Breast epithelium (tissue), 4 donors: Measurements from ENCODE around the gene ABL1. TPM values are rescaled to one million over a fixed set of nuclear protein-coding genes. Genes with fewer than 3 reads are reported as not detected.

Experiments
- DNase-seq, 2 donors: peaks; one replicate each; pipeline ENCODE4 v3.0.0-alpha.2; 2019; ENCODE audit warnings: low spot score in 2 of 2
- H3K27ac ChIP-seq, 2 donors: fragments of 200-600 bp; sonication (generic) in 1 of 2; one replicate each; pipeline ENCODE4 v1.5.1; 2016 to 2019; ENCODE audit warnings: mild to moderate bottlenecking in 1 of 2
- H3K27me3 ChIP-seq, 2 donors: fragments of 200-600 bp; sonication (generic) in 1 of 2; one replicate each; pipeline versions ENCODE4 v1.5.1 to v1.6.0; 2017 to 2019; ENCODE audit warnings: control low read depth in 1 of 2, mild to moderate bottlenecking in 1 of 2
- H3K36me3 ChIP-seq: fragments of 200-600 bp; one replicate; pipeline ENCODE4 v1.5.1; 2019
- H3K4me1 ChIP-seq, 2 donors: fragments of 200-600 bp; sonication (generic); one replicate each; pipeline ENCODE4 v1.5.1; 2016 to 2019; ENCODE audit warnings: control low read depth in 1 of 2
- H3K4me3 ChIP-seq, 3 donors: fragments of 200-600 bp; sonication (generic); 1 replicate in 2 of 3; 2 replicates in 1 of 3; pipeline ENCODE4 v1.5.1; 2016 to 2019; ENCODE audit warnings: mild to moderate bottlenecking in 3 of 3, moderate library complexity in 2 of 3
- H3K9me3 ChIP-seq, 2 donors: fragments of 200-600 bp; sonication (generic) in 1 of 2; one replicate each; pipeline ENCODE4 v1.5.1; 2016 to 2019; ENCODE audit warnings: control low read depth in 1 of 2
- POLR2A ChIP-seq: fragments of 450-650 bp; IDR thresholded peaks from one replicate; pipeline ENCODE4 v1.6.1; 2016; ENCODE audit warnings: antibody characterized with exemption, mild to moderate bottlenecking, moderate library complexity
- POLR2AphosphoS5 ChIP-seq, 3 donors: sonication (generic); formaldehyde crosslinking; IDR thresholded peaks; one replicate each; pipeline ENCODE4 v1.6.1; 2017; ENCODE audit warnings: antibody characterized with exemption in 3 of 3
- intact Hi-C: fragments of 100-400 bp; cut with DNase I; formaldehyde crosslinking; loops from one replicate; pipeline ENCODE4 v1.15.1; 2023; ENCODE audit warnings: low total_unique reads
- total RNA-seq, 3 donors: library from RNA; depleted of rRNA; stranded (reverse); fragments of >200 nt; gene quantifications; one replicate each; pipeline ENCODE4 v1.1.0, GENCODE V29; 2016
- TF ChIP-seq, protein P1 (sequence below), 3 donors: fragments of 450-650 bp; IDR thresholded peaks; one replicate each; pipeline ENCODE4 v1.5.1; 2016 to 2017; ENCODE audit warnings: antibody characterized with exemption in 3 of 3, mild to moderate bottlenecking in 3 of 3, moderate library complexity in 3 of 3

Gene ABL1
- total RNA-seq, 3 donors from 2014 or later: 43.6 to 72.8 (median 67.4) TPM

DNA sequence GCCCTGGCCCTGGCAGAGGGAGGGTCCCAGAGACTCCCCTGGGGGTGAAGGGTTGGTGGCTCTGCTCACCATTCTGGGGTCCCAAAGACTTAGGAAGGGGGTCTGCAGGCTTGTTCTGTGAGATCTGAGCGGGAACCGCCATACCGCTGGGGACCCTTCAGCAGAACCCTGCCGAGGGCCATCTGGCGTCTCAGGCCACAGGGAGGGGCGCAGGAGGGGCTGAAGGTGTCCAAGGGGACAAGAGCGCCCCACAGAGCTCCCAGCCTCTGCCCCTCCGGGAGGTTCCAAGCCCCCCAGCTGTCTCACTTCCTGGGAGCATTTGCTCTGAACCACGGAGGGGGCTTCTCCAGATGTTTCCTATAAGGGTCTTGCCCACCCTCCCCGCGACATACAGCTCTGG lies 99.2 kb downstream of the ABL1 start:
- TF ChIP-seq, protein P1, sequence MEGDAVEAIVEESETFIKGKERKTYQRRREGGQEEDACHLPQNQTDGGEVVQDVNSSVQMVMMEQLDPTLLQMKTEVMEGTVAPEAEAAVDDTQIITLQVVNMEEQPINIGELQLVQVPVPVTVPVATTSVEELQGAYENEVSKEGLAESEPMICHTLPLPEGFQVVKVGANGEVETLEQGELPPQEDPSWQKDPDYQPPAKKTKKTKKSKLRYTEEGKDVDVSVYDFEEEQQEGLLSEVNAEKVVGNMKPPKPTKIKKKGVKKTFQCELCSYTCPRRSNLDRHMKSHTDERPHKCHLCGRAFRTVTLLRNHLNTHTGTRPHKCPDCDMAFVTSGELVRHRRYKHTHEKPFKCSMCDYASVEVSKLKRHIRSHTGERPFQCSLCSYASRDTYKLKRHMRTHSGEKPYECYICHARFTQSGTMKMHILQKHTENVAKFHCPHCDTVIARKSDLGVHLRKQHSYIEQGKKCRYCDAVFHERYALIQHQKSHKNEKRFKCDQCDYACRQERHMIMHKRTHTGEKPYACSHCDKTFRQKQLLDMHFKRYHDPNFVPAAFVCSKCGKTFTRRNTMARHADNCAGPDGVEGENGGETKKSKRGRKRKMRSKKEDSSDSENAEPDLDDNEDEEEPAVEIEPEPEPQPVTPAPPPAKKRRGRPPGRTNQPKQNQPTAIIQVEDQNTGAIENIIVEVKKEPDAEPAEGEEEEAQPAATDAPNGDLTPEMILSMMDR (IDR thresholded peaks at IDR 0.05): no peak
- no peak for TF ChIP-seq POLR2AphosphoS5 (IDR thresholded peaks at IDR 0.05)
- no peak for TF ChIP-seq POLR2A
- Histone ChIP-seq H3K4me1 (peaks cover 10% of the 10 kb centered on the region in 2 donors), H3K27me3 (peaks cover 8 to 65% of the 10 kb centered on the region in 2 donors), H3K4me3 (no peak overlapping the region), H3K36me3 (no peaks in the 10 kb centered on the region), H3K27ac (no peak overlapping the region), H3K9me3 (no peaks in the 10 kb centered on the region)
- intact Hi-C loops: no loop called here
- no peak for DNase-seq

DNA sequence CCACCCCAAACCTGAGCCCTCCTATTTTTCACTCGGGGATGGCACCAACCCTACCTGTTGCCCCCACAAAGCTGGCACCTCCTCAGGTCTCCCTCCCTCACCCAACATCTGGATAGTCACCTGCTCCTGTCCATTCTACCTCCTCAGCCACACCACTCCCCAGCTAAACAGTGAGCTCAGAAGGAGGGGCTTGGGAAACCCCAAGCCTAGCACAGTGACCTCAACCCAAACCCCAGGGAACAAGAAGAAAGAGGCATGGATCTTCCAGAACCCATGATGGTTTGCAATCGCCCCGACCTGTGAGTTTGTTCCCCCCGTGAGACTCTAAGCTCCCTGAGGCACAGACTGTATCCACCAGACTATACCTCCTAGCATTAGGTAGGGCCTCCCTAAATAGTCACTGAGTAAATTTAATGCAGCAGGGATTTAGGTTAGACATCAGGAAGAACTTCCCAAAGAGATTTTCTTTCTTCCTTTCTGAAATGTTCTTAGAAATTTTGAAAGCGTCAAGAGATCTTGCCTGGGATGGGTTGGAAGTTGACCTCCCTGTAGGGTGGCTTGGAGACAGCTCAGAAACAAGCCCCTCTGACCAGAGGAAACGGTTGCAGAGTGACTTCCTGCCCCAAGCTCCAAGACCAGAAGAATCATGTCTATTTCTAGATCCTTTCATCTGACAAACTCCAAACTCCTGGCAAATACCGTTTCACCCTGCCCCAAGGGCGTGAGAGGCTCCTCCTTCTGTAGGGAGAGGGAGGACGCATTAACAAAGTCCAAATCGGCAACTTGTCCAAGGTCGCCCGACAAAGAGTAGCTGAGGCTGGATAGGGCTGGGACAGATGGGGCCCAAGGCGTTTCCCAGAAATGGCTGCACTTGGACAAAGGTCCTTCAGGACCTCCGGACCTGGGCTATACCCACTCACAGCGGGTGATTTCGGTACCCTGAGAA lies 99.9 kb downstream of the ABL1 start:
- peaks cover 12 to 72% of the 10 kb centered on the region in 2 donors for H3K27me3 ChIP-seq
- DNase-seq: no peak
- no peak overlapping the region for H3K27ac ChIP-seq
- H3K9me3 ChIP-seq: no peaks in the 10 kb centered on the region
- H3K4me1 ChIP-seq: peaks cover 15 to 16% of the 10 kb centered on the region in 2 donors
- intact Hi-C loops: no loop called here
- H3K4me3 ChIP-seq: no peak overlapping the region
- no peaks in the 10 kb centered on the region for H3K36me3 ChIP-seq
- no peak for TF ChIP-seq POLR2A
- TF ChIP-seq POLR2AphosphoS5 (IDR thresholded peaks at IDR 0.05): no peak
- TF ChIP-seq, protein P1 (IDR thresholded peaks at IDR 0.05): no peak

DNA sequence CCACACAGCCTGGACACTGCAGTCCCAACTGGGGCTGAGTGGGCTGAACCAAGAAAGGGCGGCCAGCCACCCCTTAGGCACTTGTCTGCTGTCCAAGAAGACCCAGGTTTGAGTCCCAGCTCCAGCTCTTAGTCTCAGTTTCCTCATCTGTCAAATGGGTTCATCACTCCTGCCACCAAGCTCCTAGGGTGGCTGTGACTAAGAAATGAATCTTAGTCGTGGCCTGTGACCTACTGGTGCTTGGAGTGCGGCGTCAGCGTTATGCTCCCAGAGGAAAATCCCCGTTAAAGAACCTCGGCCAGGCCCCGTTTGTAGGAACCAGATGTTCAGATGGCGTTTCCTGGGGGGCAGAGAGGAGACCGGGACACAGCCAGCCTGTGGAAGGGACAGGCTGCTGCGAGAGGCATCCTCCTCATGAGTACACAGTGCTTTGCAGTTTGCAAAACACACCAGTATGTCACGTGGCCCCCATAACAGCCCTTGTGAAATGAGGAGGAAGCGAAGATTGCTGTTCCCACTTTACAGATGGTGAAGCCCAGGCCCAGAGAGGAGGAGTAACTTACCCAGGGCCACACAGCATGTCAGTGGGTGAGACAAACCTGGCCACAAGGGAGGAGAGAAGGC lies 100.7 kb downstream of the ABL1 start:
- Histone ChIP-seq H3K4me1 (peaks cover 15 to 16% of the 10 kb centered on the region in 2 donors), H3K4me3 (no peak overlapping the region), H3K27me3 (peaks cover 12 to 80% of the 10 kb centered on the region in 2 donors), H3K36me3 (no peaks in the 10 kb centered on the region), H3K27ac (no peak overlapping the region), H3K9me3 (no peaks in the 10 kb centered on the region)
- TF ChIP-seq POLR2AphosphoS5 (IDR thresholded peaks at IDR 0.05) (no peak), POLR2A (no peak)
- TF ChIP-seq, protein P1 (IDR thresholded peaks at IDR 0.05): no peak
- DNase-seq: no peak
- intact Hi-C loops: no loop called here

DNA sequence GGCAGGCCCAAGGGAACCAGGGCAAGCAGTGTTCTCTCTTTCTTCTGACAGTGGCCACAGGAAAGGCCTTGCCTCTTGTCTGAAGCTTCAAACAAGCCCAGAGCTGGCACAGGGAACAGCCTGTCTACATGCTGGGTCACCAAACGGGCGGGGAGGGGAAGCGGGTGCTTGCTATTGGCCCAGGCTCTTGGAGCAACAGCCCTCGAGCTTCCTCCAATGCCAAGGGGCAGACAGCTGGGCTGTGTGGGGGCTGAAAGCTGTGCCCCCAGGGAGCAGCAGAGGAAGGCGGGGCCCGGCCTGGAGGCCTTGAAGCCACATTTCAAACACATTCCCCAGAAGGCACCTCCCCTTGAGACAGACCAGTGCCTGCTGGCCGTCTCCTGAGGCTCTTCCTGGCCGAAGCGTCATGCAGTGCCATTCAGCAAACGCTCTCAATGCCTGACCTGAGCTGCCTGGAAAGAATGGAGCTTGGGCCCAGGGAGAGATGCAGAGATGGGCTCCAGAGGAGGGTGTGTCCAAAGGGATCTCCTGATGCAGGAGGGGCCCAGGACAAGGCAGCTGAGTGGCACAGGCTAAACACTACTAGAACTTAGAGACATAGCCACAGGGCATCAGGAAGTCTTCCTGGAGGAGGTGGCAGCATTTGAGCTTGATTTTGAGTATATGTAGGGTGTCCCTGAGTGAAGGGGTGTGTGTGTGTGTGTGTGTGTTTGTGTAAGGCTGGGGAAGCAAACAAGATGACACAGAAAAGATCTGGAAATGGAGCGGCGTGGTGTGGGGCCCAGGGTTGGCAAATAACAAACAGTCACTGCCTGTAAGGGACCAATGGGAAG lies 101.4 kb downstream of the ABL1 start:
- H3K36me3 ChIP-seq: no peaks in the 10 kb centered on the region
- H3K27me3 ChIP-seq: peaks cover 12 to 86% of the 10 kb centered on the region in 2 donors
- no peaks in the 10 kb centered on the region for H3K9me3 ChIP-seq
- DNase-seq: no peak
- intact Hi-C loops: no loop called here
- TF ChIP-seq POLR2A (no peak), POLR2AphosphoS5 (IDR thresholded peaks at IDR 0.05) (no peak)
- TF ChIP-seq, protein P1 (IDR thresholded peaks at IDR 0.05): no peak
- no peak overlapping the region for H3K4me3 ChIP-seq
- H3K4me1 ChIP-seq: peaks cover 15 to 16% of the 10 kb centered on the region in 2 donors
- H3K27ac ChIP-seq: no peak overlapping the region

Other genes starting within 250 kb of the ABL1 start
- not detected for gene PRDM12, start 170.7 kb upstream of the ABL1 start, total RNA-seq
- gene EXOSC2, start 141.5 kb upstream of the ABL1 start, total RNA-seq: 10 to 100 TPM; 17.8 to 32.2 (median 30.2) TPM
- not detected for gene QRFP, start 61.6 kb downstream of the ABL1 start, total RNA-seq
- under 1 TPM in 2 of 3 donors, not detected in 1; 0.16 to 0.44 TPM for gene FIBCD1, start 104.0 kb downstream of the ABL1 start, total RNA-seq
- 1 to 10 TPM; 2.1 to 8.5 (median 7.8) TPM for gene LAMC3, start 173.9 kb downstream of the ABL1 start, total RNA-seq